ENCODE measurements around the gene TPD52L1.

Gene TPD52L1

GRCh38 chr6:125245523-125246264, 92.1 kb downstream of the TPD52L1 start:
- TF ChIP-seq POLR2AphosphoS5 (IDR thresholded peaks at IDR 0.05; ENCODE audit: low read depth, low read length) (no peak), REST (IDR thresholded peaks at IDR 0.05; ENCODE audit: insufficient read depth in 1 of 2, low read depth in 2 of 2, low read length in 2 of 2) (no peak), TAF1 (IDR thresholded peaks at IDR 0.05; ENCODE audit: borderline replicate concordance, insufficient read depth, low read length) (no peak), FOXP2 (optimal IDR thresholded peaks at IDR 0.05; ENCODE audit: borderline replicate concordance, extremely low read depth, extremely low read length, insufficient read depth) (no peak), SIN3A (IDR thresholded peaks at IDR 0.05; ENCODE audit: borderline replicate concordance, insufficient read depth, low read length) (no peak)

DNA sequence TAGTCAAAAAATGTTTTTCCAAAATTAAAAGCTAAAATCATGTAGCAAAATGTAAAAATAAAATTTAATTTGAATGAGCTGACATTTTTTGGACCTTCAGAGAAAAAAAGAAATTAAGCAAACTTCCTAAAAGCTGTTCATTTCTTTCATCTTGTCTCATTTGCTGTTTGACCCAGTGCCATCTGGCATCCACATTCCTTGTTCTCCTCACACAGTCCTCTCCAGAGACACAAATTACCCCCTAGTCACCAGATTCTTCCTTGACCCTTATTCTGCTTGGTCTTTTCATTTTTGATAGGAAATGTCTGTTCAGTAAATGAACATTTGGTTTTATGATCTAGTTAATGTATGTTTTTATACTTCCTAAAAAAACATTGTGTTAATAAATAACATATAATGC, 93.0 kb downstream of the TPD52L1 start:
- TF ChIP-seq POLR2AphosphoS5 (IDR thresholded peaks at IDR 0.05; ENCODE audit: low read depth, low read length) (no peak), SIN3A (IDR thresholded peaks at IDR 0.05; ENCODE audit: borderline replicate concordance, insufficient read depth, low read length) (no peak), FOXP2 (optimal IDR thresholded peaks at IDR 0.05; ENCODE audit: borderline replicate concordance, extremely low read depth, extremely low read length, insufficient read depth) (no peak), REST (IDR thresholded peaks at IDR 0.05; ENCODE audit: insufficient read depth in 1 of 2, low read depth in 2 of 2, low read length in 2 of 2) (no peak), TAF1 (IDR thresholded peaks at IDR 0.05; ENCODE audit: borderline replicate concordance, insufficient read depth, low read length) (no peak)

GRCh38 chr6:125248136-125248535, 94.6 kb downstream of the TPD52L1 start:
- no peak for TF ChIP-seq POLR2AphosphoS5 (IDR thresholded peaks at IDR 0.05; ENCODE audit: low read depth, low read length)
- no peak for TF ChIP-seq FOXP2 (optimal IDR thresholded peaks at IDR 0.05; ENCODE audit: borderline replicate concordance, extremely low read depth, extremely low read length, insufficient read depth)
- no peak for TF ChIP-seq SIN3A (IDR thresholded peaks at IDR 0.05; ENCODE audit: borderline replicate concordance, insufficient read depth, low read length)
- no peak for TF ChIP-seq REST (IDR thresholded peaks at IDR 0.05; ENCODE audit: insufficient read depth in 1 of 2, low read depth in 2 of 2, low read length in 2 of 2)
- no peak for TF ChIP-seq TAF1 (IDR thresholded peaks at IDR 0.05; ENCODE audit: borderline replicate concordance, insufficient read depth, low read length)

GRCh38 chr6:125250511-125250910, 96.9 kb downstream of the TPD52L1 start:
- TF ChIP-seq TAF1 (IDR thresholded peaks at IDR 0.05; ENCODE audit: borderline replicate concordance, insufficient read depth, low read length) (no peak), REST (IDR thresholded peaks at IDR 0.05; ENCODE audit: insufficient read depth in 1 of 2, low read depth in 2 of 2, low read length in 2 of 2) (no peak), SIN3A (IDR thresholded peaks at IDR 0.05; ENCODE audit: borderline replicate concordance, insufficient read depth, low read length) (no peak), FOXP2 (optimal IDR thresholded peaks at IDR 0.05; ENCODE audit: borderline replicate concordance, extremely low read depth, extremely low read length, insufficient read depth) (no peak)
